Activated CD8-positive, alpha-beta memory T cell treated with anti-CD3 and anti-CD28 coated beads for 1 hour (primary cell): ENCODE measurements around the gene AFG1L.
"Not testable (repeated sequence)": the region's sequence is repeated elsewhere in the genome, so short reads cannot be mapped to it uniquely, and the experiment has no call there.

Experiments
- DNase-seq, 2 donors: peaks; one replicate each; pipeline ENCODE4 v3.0.0-alpha.2; 2020; ENCODE audit warnings: low read depth in 1 of 2; ENCODE audit errors: extremely low read depth in 1 of 2

AFG1L gene

DNA sequence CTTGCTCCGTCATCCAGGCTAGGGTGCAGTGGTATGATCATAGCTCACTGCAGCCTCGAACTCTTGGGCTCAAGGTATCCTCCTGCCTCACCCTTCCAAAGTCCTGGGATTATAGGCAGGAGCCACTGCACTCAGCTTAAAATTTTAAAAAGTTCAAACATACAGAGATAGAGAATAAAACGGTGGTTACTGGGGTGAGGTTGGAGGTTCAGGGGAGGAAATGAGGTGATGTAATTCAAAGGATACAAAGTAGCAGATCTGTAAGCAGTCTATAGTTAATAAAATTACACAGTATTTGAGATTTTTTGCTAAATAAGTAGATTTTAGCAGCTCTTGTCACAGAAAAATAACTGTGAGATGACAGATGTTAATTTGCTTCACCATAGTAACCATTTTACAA is 7.5 kb upstream of the AFG1L start:
- DNase-seq: no peak

DNA sequence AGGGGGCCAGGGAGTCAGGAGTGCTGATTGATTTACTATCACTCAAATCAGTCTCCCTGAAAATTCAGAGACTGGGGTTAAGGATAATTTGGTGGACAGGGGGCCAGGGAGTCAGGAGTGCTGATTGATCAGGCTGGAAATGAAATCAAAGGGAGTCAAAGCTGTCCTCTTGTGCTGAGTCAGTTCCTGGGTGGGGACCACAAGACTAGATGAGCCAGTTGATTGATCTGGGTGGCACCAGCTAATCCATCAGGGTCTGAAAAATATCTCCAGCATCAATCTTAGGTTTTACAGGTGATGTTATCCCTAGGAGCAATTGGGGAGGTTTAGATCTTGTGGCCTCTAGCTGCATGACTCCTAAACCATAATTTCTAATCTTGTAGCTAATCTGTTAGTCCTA is 6.1 kb upstream of the AFG1L start:
- no peak for DNase-seq

DNA sequence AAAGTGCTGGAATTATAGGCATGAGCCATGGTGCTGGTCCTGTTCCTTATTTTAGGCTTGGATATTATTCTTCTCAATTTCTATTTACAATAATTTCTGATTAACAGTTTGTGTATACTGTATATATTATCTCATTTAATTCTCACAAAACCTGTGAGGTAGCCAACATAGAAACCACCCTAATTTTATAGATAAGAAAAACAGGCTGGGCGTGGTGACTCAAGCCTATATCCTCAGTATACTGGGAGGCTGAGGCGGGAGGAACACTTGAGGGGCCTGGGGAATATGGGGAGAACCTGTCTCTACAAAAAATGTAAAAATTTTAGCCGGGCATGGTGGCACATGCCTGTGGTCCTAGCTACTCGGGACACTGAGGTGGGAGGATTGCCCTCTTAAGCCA is 3.8 kb upstream of the AFG1L start:
- no peak for DNase-seq

DNA sequence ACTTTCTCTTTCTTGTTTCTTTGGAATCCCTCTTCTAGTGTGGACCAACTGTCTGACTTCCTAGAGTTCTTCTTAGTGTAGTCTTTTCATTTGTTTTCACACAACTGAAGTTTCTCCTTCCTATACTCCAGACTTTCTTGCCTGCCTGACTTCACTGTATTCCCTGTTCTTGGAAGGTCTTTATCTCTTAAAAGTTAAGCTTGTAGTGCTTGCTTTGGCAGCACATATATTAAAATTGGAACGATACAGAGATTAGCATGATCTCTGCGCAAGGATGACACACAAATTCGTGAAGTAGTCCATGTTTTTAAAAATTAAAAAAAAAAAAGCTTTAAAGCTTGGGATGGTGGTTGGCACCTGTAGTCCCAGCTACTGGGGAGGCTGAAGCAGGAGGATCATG is 2.3 kb upstream of the AFG1L start:
- DNase-seq: not testable (repeated sequence)

DNA sequence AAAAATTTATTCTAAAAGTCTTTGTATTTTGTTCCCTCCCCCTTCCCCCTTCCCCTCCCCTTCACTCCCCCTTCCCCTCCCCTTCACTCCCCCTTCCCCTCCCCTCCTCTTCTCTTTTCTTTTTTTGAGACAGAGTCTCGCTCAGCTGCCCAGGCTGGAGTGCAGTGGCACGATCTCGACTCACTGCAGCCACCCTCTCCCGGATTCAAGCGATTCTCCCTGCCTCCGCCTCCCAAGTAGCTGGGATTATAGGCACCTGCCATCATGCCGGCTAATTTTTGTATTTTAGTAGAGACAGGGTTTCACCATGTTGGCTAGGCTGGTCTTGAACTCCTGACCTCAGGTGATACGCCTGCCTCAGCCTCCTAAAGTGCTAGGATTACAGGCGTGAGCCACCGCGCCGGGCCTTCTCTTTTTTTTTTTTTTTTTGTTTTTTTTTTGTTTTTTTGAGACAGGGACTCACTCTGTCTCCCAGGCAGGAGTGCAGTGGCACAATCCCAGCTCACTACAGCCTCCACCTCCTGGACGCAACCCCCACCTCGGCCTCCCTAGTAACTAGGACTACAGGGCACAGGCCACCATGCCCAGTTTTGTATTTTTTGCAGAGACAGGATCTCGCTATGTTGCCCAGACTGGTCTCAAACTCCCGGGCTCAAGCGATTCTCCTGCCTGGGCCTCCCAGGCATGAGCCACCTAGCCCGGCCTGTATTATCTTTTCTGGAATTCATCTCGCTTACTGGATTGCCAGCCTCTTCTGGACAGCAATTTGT is 1.1 kb upstream of the AFG1L start:
- no peak for DNase-seq

DNA sequence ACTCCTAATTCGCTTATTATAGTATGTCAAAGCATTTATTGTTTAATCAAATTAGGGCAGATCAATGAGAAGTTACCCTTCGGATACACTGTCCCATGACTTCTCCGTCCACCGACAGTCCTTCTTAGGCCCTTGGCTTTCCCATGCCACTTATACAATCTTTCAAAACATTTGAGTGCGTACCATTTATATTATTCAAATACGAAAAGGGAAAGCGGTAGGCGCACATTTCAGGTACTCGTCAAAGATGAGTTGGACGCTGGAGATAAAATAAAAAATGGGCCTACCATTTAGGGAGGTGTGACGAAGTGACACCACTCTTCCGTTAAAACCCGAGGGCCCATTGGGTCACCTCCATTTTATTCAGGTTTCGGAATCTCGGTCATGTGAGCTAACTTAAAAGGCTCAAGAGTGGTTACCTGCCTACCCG is 542 bp upstream of the AFG1L start:
- DNase-seq: peak in 1 of 2 donors; percentile 1

DNA sequence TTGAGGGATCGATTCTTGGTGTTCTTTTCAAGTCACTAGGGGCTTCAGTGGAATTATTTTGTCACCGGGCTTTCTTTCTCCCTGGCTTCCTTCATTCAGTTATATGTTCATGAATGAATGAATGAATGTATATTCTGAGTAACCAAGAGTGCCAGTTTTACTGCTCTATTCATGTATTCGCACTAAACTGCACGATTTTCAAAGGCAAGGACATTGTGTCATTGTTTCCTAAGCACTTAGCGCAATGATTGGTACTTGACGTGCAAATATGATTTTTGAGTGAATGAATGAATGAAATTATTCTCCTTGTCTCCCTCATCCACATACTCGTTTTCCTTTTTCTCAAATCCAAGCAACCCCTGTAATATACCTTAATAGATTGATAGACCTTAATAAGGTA is 822 bp downstream of the AFG1L start:
- no peak for DNase-seq

DNA sequence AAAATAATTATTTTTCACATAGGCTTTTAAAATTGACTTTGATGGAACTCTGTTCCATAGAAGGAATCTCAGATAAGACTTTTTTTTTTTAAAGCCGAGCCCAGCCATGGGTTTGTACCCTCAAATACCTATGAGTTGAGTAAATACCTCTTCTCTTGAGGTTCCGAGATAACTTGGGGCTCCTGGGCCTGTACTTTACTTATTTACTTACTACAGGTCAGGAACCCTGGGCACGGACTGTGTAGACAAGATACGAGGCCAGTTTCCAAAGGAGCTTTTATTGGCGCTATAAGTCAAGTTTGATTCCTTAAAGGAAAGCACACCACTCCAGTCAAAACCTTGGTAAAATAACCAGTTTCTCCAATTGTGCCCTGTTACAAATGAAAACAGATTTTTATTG is 7.5 kb downstream of the AFG1L start:
- DNase-seq: no peak

DNA sequence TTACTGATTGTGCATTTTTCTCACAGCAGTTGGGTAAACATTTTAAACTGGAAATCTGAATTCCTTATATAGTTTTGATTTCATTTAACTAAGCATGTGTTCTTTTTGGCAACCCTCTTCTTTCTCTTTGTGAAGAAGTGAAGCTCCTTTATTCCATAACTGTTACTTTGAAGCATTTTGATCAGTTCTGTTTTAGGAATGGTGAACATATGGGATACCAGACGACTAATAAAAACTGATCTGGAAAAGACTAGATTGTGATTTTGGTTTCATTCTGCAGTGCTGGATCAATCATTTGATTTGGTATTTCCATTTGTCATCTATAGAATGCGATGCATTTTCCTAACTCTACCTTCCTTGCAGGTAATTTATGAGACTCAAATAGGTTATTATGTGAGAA is 9.8 kb downstream of the AFG1L start:
- no peak for DNase-seq

DNA sequence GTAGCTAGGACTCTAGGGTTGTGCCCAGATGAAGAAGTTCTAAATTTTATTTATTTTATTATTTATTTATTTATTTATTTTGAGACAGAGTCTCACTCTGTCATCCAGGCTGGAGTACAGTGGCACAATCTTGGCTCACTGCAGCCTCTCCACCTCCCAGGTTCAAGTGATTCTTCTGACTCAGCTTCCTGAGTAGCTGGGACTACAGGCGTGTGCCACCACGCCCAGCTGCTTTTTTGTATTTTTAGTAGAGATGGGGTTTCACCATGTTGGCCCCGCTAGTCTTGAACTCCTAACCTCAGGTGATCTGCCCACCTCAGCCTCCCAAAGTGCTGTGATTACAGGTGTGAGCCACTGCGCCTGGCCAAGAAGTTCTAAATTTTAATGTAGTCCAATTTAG is 13.8 kb downstream of the AFG1L start:
- DNase-seq: not testable (repeated sequence)

DNA sequence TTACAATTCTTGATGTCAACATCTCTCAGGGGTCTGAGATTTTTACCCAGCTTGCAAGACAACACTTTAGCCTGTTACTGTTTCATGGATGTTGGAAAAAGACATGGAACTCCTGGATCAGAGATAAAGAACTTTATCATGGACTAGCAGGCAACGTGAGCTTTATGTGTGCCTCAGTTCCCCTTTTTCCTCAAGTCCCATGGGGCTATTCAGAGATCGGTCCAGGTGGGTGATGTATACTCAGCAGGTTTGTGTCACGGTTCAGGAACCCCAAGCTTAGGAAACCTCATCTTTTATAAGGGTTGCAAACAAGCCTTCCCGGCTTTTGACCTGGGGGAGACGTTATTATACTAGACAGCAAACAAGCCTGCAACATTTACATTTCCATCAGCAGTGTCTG is 15.0 kb downstream of the AFG1L start:
- no peak for DNase-seq

DNA sequence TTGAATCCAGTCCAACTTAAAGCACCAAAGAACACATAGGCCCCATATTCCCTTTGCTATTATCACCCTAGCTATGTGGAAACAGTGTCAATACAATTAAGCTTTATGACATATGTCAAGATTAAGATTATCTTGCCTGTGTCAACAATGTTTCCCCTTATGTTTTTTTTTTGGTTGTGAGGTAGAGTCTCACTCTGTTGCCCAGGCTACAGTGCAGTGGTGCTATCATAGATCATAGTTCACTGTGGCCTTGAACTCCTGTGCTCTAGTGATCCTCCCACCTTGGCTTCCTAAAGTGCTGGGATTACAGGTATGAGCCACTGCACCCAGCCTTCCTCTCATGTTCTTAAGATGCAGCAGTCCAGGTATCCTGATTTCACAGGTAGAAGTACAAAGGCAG is 17.8 kb downstream of the AFG1L start:
- DNase-seq: no peak

DNA sequence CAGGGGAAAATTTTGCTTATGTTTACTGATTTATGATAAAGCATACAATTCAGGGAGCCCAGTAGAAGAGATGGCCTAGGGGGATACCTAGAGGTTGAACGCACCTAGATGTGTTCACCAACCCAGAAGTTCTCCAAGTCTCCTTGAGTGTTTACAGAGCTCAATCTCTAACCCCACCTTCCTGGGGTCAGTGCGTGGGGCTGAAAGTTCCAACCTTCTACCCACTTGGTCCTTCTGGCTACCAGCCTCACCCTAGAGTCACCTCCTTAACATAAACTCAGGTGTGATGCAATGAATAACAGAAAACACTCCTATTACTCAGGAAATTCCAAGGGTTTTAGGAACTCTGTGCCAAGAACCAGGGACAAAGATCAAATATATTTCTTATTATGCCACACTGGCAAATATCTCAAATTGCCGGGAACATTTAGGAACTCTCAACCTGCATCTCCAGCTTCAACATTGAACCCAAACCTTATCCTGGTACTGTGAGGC is 26.4 kb downstream of the AFG1L start:
- DNase-seq: no peak

DNA sequence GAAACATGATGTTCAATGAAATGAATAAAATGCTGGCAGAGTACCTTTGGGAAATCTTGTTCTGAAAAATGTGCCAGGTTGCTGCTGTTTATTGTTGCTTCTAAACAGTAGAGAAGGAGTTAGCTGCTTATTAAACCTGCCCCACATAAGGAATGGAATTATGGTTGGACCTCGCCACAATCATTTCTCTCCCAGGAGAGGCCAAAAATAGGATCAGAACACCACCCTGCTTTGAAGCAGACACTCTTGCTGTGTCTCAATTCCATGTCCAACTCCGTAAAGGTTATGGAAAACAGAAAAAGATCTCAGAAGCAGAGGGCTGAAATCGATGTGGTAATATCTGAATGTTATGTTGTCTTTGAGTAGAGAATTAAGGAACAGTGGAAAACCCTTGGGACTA is 27.9 kb downstream of the AFG1L start:
- DNase-seq: no peak

DNA sequence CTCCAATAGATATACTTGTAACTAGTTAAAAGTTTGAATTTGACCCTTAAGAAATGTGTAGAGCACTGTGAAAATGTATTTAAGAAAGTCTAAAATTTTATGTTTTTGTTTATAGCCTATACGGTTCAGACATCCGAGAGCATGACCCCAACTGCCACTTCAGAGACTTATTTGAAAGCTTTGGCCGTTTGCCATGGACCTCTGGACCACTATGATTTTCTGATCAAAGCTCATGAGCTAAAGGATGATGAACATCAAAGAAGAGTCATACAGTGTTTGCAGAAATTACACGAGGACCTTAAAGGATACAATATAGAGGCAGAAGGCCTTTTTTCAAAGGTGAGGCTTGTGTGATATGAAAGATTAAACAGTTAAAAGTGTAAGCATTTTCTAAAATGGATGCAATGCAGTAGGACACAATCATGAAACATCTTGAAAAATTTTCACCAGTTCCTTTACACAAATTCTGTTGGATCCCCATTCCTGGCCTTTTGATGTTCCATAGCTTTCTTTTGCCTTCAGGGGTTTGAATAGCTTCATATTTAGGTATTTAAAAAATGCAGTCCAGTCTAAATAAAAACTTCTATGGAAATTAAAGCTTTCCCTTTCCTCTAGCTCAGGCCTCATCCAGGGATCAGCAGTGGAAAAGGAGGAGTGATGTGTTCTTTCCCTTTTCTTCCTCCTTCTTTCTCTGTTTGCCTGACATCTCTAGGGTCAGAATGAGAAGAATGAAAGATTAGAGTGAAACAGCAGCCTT is 29.0 kb downstream of the AFG1L start:
- no peak for DNase-seq

DNA sequence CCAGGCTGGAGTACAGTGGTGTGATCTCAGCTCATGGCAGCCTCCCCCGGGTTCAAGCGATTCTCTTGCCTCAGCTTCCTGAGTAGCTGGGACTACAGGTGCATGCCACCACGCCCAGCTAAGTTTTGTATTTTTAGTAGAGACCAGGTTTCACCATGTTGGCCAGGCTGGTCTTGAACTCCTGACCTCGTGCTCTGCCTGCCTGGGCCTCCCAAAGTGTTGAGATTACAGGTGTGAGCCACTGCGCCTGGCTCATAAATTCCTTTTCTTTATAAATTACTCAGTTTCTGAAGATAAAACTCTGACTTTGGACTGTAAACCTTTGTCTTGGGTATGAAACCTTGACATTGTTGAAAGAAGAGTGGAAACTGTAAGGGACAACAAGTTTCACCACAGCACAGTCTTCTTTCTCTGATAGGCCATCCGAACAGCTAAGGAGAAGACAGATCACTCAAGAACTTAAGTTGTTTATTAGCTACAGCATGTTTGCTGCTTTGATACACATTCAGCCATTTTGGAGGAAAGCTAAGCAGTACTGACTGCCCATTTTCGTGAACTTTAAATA is 35.4 kb downstream of the AFG1L start:
- not testable (repeated sequence) for DNase-seq

DNA sequence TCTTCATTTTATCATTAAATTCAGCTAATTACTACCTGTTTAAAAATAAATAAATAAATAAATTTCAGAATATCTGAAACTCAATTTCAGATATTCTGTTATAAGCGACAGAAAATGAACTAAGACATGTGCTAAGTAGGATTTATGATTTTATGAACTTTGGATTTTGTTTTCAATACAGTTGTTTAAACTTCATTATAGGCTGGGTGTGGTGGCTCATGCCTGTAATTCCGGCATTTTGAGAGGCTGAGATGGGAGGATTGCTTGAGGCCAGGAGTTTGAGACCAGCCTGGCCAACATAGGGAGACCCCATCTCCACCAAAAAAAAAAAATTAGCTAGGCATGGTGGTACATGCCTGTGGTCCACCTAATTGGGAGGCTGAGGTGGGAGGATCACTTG is 36.0 kb downstream of the AFG1L start:
- DNase-seq: no peak

DNA sequence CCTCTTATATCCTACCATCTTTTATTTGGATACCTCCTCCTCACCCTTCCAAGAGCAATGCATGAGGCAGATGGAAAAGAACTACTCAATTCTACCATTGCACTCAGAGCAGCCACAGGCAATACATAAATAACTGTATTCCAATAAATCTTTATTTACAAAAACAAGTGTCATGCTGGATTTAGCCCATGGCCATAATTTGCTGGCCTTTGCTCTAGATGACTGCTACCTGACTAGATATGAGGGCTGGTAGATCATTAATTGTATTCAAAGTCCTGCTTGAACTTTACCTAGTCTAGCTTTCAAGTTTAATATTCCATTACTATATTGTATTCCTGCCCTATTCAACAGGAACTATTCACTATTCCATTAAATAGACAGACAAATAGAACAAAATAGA is 37.1 kb downstream of the AFG1L start:
- DNase-seq: no peak

DNA sequence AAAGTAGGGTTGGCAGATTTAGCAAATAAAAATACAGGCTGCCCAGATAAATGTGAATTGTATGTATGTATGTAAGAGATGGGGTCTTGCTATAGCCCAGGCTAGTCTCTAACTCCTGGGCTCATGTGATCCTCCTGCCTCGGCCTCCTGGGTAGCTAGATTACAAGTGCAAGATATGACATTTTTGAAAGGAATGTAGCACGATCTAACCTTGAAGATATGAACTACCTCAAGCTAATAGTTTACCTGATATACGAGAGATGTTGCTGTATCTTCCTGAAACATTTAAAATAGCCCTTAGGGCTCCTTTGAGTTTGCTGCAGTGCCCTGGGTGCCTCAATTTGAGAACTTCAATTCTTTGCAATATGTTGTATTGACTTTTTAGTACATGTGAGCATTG is 42.1 kb downstream of the AFG1L start:
- DNase-seq: no peak

DNA sequence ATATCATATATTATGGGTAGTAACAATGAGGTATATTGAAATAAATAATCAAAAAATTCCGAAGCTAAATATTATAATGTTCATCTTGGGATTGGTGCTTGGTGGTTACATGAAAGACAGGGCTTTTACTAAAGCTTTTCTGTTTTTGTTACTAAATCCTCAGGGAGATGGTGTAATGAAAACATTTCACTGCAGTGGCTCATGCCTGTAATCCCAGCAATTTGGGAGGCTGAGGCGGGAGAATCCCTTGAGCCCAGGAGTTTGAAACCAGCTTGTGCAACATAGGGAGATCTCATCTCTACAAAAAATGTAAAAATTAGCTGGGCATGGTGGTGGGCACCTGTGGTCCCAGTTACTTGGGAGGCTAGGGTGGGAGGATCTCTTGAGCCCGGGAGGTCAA is 42.9 kb downstream of the AFG1L start:
- DNase-seq: no peak

DNA sequence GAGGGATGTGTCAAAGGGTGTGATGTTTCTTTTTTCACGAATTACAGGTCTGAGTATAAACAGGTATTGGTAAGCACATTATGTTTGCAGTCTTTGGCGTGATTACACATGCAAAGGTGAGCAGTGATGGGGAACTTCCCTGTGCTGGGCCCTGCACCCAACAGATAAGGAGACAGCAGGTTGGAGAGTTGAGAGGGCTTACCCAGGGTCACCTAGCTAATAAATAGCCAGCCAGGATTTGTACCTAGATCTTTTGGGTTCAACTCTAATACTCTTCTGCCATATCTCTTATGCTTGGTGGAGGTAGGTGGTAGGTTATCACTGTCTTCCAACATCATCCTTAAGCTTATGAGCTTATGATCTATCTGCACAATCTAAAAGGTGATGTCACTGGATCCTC is 46.5 kb downstream of the AFG1L start:
- no peak for DNase-seq

DNA sequence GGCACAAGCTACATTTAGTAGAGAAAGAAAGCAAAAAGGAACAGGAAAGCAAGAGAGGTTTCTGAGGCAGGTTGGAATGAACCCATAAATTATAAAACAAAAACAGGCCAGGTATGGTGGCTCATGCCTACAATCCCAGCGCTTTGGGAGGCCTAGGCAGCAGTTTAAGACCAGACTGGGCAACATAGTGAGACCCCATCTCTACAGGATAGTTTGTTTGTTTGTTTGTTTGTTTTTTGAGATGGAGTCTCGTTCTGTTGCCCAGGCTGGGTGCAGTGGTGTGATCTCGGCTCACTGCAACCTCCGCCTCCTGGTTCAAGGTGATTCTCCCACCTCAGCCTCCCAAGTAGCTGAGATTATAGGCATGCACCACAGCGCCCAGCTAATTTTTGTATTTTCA is 49.0 kb downstream of the AFG1L start:
- no peak for DNase-seq
